Smooth muscle cell (in vitro differentiated cells): Measurements from ENCODE around the gene ZRANB1. TPM values are rescaled to one million over a fixed set of nuclear protein-coding genes. Genes with fewer than 3 reads are reported as not detected.

Source experiments
- DNase-seq: peaks from one replicate; lab custom pipeline; 2025; ENCODE audit not compliant: unreplicated experiment; lab: John Stamatoyannopoulos, UW
- H2AFZ ChIP-seq: fragments of 200-600 bp; sonication (generic); 2 replicates; pipeline ENCODE4 v1.6.0; 2016; ENCODE audit warnings: antibody characterized with exemption, low read depth, mild to moderate bottlenecking
- H3F3A ChIP-seq: fragments of 200-600 bp; sonication (generic); 2 replicates; pipeline ENCODE4 v1.6.0; 2017; ENCODE audit warnings: antibody characterized with exemption, low read depth
- H3K27ac ChIP-seq: fragments of 200-600 bp; sonication (generic); 2 replicates; pipeline ENCODE4 v1.5.1; 2016; ENCODE audit warnings: low read depth, mild to moderate bottlenecking
- H3K27me3 ChIP-seq: fragments of 200-600 bp; sonication (generic); 2 replicates; pipeline ENCODE4 v1.6.1; 2016; ENCODE audit warnings: low read depth, mild to moderate bottlenecking
- H3K36me3 ChIP-seq: fragments of 200-600 bp; sonication (generic); 2 replicates; pipeline ENCODE4 v1.5.1; 2016; ENCODE audit warnings: low read depth
- H3K4me1 ChIP-seq: fragments of 200-600 bp; sonication (generic); 2 replicates; pipeline ENCODE4 v1.5.1; 2016; ENCODE audit warnings: low read depth
- H3K4me2 ChIP-seq: fragments of 200-600 bp; sonication (generic); 2 replicates; pipeline ENCODE4 v1.6.0; 2016; ENCODE audit warnings: mild to moderate bottlenecking
- H3K4me3 ChIP-seq: fragments of 200-600 bp; sonication (generic); 2 replicates; pipeline ENCODE4 v1.5.1; 2016; ENCODE audit warnings: mild to moderate bottlenecking
- H3K79me2 ChIP-seq: fragments of 200-600 bp; sonication (generic); 2 replicates; pipeline ENCODE4 v1.6.0; 2016; ENCODE audit warnings: low read depth, mild to moderate bottlenecking
- H3K9ac ChIP-seq: fragments of 200-600 bp; sonication (generic); 2 replicates; pipeline ENCODE4 v1.6.0; 2016; ENCODE audit warnings: low read depth
- H3K9me3 ChIP-seq: fragments of 200-600 bp; sonication (generic); replicated peaks from 2 replicates; pipeline ENCODE4 v1.5.1; 2016; ENCODE audit warnings: low read depth
- H4K20me1 ChIP-seq: fragments of 200-600 bp; sonication (generic); 2 replicates; pipeline ENCODE4 v1.6.0; 2016; ENCODE audit warnings: low read depth
- CTCF ChIP-seq: fragments of 200-600 bp; sonication (generic); IDR thresholded peaks from 2 replicates; pipeline ENCODE4 v1.5.1; 2017; ENCODE audit warnings: borderline replicate concordance, mild to moderate bottlenecking, antibody characterized with exemption; ENCODE audit not compliant: insufficient read depth, poor library complexity, severe bottlenecking
- WGBS: methylation state at CpG from one replicate; pipeline ENCODE4 v1.1.7; 2016; ENCODE audit warnings: low lambda C conversion rate; 5-methylcytosine and 5-hydroxymethylcytosine counted together
- polyA plus RNA-seq: library from polyadenylated mRNA; unstranded; fragments of >200 nt; fragmentation: Nextera tagmentation; extraction: Ambion mirVana; gene quantifications from 2 replicates; pipeline ENCODE4 v1.2.1, GENCODE V29; 2016
- total RNA-seq: library from RNA; depleted of rRNA; stranded (reverse); fragments of >200 nt; gene quantifications from 2 replicates; pipeline ENCODE4 v1.2.3, GENCODE V29; 2014

ZRANB1 gene
- total and polyA plus RNA-seq, 2 experiments from 2014 or later: 7.5 to 24.1 TPM

- Histone ChIP-seq H2AFZ (peak overlapping the region; percentile 49), H3K9me3 (no peaks in the 10 kb centered on the region), H3K4me1 (peaks cover 21% of the 10 kb centered on the region), H4K20me1 (peaks cover 36% of the 10 kb centered on the region), H3K79me2 (peaks cover 38% of the 10 kb centered on the region), H3K36me3 (no peaks in the 10 kb centered on the region), H3K9ac (peak overlapping the region; percentile 92), H3K27ac (peak overlapping the region; percentile 93), H3K27me3 (no peaks in the 10 kb centered on the region), H3K4me2 (peak overlapping the region; percentile 87), H3K4me3 (peak overlapping the region; percentile 100), H3F3A (peaks cover 14% of the 10 kb centered on the region)
- no peak for DNase-seq
- WGBS: 3% methylated on average over 13 of the region's 13 CpGs
- no peak for TF ChIP-seq CTCF
These were observed 25.8 kb upstream of the ZRANB1 start for GRCh38 chr10:124916098-124916584.

GRCh38 chr10:124916585-124917427 is 25.1 kb upstream of the ZRANB1 start:
- H3K27ac ChIP-seq: peak overlapping the region; percentile 96
- peak overlapping the region; percentile 49 for H2AFZ ChIP-seq
- H3F3A ChIP-seq: peaks cover 14% of the 10 kb centered on the region
- under 1% methylated on average over 40 of the region's 126 CpGs for WGBS
- DNase-seq: peak; percentile 89
- peak overlapping the region; percentile 100 for H3K4me3 ChIP-seq
- H4K20me1 ChIP-seq: peaks cover 43% of the 10 kb centered on the region
- H3K9me3 ChIP-seq: no peaks in the 10 kb centered on the region
- H3K36me3 ChIP-seq: no peaks in the 10 kb centered on the region
- H3K79me2 ChIP-seq: peaks cover 45% of the 10 kb centered on the region
- peaks cover 21% of the 10 kb centered on the region for H3K4me1 ChIP-seq
- TF ChIP-seq CTCF: no peak
- H3K27me3 ChIP-seq: no peaks in the 10 kb centered on the region
- peak overlapping the region; percentile 97 for H3K9ac ChIP-seq
- peak overlapping the region; percentile 88 for H3K4me2 ChIP-seq

DNA sequence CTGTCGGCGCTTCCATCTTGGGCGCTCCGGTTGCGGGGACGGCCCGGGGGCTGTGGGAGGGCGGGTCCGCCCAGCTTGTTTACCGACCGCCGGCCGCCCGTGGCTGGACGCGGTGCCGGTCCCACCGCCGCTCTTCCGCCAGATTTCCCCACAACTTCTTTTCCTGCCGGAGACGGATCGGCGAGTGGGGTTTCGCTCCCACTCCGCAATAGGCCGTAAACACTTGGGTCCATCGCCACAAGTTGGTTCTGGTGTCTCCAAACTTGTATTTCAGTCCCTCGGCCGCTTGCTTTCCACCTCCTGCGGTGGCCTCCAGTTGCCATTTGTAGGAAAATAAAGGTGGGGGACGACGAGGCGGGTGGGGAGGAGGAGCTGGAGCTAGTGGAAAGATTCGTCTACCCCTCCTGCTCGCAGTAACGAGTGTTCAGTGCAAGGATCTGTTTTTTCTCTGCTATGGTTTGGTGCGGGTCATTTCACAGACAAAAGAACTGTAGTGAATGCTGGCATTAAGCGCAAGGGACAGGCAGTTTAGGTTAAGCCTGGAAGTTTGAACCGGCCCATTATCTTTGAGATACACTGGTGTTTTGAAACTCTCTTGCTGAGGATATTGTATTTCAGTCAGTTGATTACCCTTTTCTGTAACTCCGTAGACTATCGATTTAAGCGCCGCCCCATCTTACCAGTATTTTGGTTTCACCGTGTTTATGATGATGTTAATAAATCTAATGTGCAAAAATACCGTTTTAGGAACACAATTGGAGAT is 24.3 kb upstream of the ZRANB1 start:
- WGBS: 1% methylated on average over 31 of the region's 46 CpGs
- peak; percentile 12 for DNase-seq

More for the DNA sequence above, 24.3 kb upstream of the ZRANB1 start:
- no peaks in the 10 kb centered on the region for H3K36me3 ChIP-seq
- H3K4me3 ChIP-seq: peak overlapping the region; percentile 100
- peak overlapping the region; percentile 51 for H2AFZ ChIP-seq
- TF ChIP-seq CTCF: no peak
- peak overlapping the region; percentile 88 for H3K4me2 ChIP-seq
- H3K4me1 ChIP-seq: peaks cover 21% of the 10 kb centered on the region
- H3K27me3 ChIP-seq: no peaks in the 10 kb centered on the region
- peaks cover 14% of the 10 kb centered on the region for H3F3A ChIP-seq
- H3K79me2 ChIP-seq: peaks cover 53% of the 10 kb centered on the region
- H3K27ac ChIP-seq: peak overlapping the region; percentile 96
- no peaks in the 10 kb centered on the region for H3K9me3 ChIP-seq
- H4K20me1 ChIP-seq: peaks cover 50% of the 10 kb centered on the region
- H3K9ac ChIP-seq: peak overlapping the region; percentile 97
